WI38 (cell line): ENCODE data around the gene TNIP1.

Experiments used
- H3K4me3 ChIP-seq: 2 replicates; pipeline ENCODE4 v1.5.1; 2011; ENCODE audit warnings: low read depth, mild to moderate bottlenecking, control low read depth, low read length
- TF ChIP-seq, protein P1 (sequence below): IDR thresholded peaks from 2 replicates; pipeline ENCODE4 v1.5.1; 2012; ENCODE audit warnings: low read depth, mild to moderate bottlenecking, control low read depth, low read length

TNIP1 gene

DNA sequence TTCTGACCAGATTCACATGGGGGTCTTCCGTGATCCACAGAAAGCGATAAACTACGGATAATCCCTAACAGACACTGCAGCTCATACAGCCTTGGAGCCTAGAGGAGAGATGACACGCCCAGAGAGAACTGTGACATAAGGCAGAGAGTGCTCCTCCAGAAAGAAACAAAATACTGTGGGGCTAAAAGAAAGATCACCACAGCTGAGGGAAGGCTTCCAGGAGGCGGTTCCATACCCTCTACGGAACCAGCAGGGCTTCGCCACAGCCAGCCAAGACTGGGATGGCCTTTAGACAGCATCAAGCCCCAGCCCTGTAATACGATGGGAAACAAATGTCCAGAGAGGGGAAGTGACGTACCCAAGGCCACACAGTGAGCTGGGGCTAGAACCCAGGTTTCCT, 41.2 kb downstream of the TNIP1 start:
- no peak overlapping the region for H3K4me3 ChIP-seq
- TF ChIP-seq, protein P1, sequence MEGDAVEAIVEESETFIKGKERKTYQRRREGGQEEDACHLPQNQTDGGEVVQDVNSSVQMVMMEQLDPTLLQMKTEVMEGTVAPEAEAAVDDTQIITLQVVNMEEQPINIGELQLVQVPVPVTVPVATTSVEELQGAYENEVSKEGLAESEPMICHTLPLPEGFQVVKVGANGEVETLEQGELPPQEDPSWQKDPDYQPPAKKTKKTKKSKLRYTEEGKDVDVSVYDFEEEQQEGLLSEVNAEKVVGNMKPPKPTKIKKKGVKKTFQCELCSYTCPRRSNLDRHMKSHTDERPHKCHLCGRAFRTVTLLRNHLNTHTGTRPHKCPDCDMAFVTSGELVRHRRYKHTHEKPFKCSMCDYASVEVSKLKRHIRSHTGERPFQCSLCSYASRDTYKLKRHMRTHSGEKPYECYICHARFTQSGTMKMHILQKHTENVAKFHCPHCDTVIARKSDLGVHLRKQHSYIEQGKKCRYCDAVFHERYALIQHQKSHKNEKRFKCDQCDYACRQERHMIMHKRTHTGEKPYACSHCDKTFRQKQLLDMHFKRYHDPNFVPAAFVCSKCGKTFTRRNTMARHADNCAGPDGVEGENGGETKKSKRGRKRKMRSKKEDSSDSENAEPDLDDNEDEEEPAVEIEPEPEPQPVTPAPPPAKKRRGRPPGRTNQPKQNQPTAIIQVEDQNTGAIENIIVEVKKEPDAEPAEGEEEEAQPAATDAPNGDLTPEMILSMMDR = no peak

DNA sequence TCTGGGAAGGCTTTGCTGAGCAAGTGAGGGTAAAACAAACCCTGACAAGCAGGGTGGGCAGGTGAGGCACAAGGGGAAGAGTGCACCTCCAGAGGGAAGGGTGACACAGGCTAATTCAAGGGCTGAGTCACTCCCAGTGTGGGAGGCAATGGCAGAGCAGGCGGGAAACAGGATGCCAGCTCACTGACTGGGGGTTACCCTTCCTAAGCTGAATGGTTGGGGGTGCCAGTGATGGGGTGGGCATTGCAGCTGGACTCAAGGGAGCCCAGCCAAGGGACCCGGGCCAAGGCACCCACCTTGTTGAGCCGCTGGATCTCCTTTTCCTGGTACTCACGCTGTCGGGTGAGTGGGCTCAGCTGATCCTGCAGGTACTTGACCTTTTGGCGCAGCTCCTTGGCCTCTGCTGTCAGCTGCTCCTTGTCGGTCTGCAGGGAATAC, 42.0 kb downstream of the TNIP1 start:
- TF ChIP-seq, protein P1 = no peak
- no peak overlapping the region for H3K4me3 ChIP-seq

DNA sequence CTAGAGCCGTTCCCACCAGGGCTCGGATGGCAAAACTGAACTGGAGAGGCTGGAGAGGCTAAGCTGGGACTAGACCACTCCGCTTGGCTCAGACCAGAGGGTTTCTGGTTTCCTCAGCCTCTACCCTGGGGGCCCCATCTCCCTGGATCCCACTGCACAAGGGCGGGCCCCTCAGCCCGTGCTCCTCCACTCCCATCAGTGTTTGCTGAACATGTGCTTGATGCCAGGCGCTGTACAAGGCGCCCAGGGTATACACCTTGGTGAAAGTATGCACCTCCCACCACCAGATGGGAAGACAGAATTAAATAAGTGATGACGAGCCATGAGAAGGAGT, 42.5 kb downstream of the TNIP1 start:
- no peak overlapping the region for H3K4me3 ChIP-seq
- TF ChIP-seq, protein P1 = no peak

DNA sequence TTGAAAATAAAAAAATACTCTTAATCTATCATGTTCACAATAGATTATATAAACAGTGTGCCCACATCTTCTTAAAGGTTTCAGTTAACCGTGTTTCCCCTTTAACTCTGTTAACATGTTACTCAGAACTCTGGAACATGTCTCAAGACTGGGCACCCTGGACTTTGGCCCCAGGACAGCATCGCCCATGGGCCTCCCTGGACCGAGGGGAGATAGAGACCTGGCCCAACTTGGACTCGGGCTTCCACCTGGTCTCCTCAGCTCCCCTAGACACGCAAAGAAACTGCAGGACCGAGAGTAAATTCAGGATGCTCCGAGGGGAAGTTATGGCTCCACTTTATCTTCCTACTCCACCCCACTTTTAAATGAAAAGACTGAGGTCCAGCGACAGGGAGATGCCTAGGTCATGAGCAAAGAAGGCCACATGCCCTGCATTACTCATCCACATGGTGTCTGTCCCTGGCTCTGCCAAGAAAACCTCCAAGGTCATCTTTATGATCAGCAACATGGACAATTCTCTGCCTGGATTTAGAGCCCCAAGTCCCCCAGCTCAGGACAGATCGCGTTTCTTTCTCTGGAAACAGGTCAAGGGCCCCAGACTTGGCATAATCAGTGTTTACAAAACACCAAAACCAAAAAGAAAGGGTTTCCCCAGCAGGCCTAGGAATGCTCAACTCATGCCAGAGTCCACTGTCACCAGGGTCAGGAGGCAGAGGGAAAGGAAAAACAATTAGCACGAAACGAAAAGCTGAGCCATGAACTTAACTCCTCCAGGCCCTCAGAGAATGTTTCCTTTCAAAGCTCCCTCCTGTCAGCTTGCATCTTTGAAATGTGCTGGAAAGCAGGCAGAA, 43.0 kb downstream of the TNIP1 start:
- TF ChIP-seq, protein P1 = no peak
- H3K4me3 ChIP-seq = no peak overlapping the region

DNA sequence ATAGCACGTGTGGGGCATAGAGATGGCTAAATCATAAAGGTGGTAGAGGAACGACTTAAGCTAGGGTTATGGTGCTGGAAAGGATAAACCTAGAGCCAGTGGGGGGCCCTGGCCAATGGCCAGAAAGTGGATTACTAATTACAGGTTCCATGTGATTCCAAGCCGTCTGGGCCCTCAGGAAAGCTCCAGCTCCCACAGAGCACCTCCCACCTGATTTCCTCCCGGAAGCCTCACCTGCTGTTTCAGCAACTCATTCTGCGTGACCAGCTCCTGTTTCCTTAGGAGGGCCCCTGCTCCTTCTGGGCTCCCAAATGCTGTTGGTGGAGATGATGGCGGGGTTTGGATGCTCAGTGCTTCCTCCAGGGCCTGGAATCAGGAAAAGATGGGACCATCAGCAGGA, 44.3 kb downstream of the TNIP1 start:
- H3K4me3 ChIP-seq = no peak overlapping the region
- TF ChIP-seq, protein P1 = no peak

DNA sequence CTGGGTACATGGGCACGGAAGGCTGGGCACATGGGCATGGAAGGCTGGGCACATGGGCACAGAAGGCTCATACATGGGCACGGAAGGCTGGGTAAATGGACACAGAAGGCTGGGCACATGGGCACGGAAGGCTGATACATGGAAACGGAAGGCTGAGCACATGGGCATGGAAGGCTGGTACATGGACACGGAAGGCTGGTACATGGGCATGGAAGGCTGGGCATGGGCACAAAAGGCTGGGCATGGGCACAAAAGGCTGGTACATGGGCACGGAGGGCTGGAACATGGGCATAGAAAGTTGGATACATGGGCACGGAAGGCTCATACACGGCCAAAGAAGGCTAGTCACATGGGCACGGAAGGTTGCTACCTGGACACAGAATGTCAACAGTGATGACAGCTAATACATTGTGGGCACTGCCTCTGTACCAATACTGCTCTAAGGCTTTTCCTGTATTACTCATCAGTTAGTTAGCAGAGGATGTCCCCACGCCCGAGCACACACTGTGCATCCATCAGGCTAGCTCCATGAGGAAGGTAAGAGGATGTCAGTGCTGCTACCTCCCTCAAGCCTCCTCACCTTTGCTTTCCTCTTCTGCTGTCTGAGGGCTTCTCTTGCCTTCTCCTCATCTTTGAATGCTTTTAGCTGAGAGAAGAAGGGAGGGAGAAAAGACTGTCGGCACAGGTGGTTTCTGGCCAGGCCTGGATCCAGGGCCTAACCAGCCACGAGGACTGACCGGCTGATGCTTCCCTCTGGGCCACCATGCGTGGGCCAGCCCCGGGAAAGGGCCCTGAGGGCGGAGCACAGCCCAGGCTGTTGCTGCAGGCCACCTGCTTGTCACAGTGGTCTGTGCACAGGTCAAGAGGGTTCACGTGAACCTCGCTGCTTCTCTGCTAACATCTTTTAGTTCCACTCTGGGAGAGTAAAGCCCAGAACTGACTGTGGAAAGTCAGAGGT, 46.1 kb downstream of the TNIP1 start:
- TF ChIP-seq, protein P1 = no peak

More for the DNA sequence above, 46.1 kb downstream of the TNIP1 start:
- H3K4me3 ChIP-seq = no peak overlapping the region
